K562 (cell line): ENCODE data around the gene EPHA2. TPM values are rescaled to one million over a fixed set of nuclear protein-coding genes. Genes with fewer than 3 reads are reported as not detected.

Experiments
- ESRRB ChIP-seq: fragments of 250-450 bp; sonication (Bioruptor Pico); IDR thresholded peaks from 2 replicates; pipeline ENCODE4 v1.5.0; 2020; ENCODE audit warnings: mild to moderate bottlenecking, moderate library complexity, borderline replicate concordance
- FOXK2 ChIP-seq, 2 experiments: fragments of 450-650 bp; IDR thresholded peaks in 1 of 2; conservative IDR thresholded peaks in 1 of 2; 2 replicates each; pipeline ENCODE4 v1.6.1; 2016; ENCODE audit warnings: low read depth in 2 of 2, mild to moderate bottlenecking in 1 of 2
- KAT2B ChIP-seq: IDR thresholded peaks from one replicate; pipeline ENCODE4 v1.6.1; 2012; ENCODE audit warnings: low read depth, mild to moderate bottlenecking, control low read depth, inconsistent platforms, low read length, moderate library complexity
- NFIX ChIP-seq: fragments of 250-450 bp; sonication (Bioruptor Pico); IDR thresholded peaks from 2 replicates; pipeline ENCODE4 v1.4.0; 2020; ENCODE audit warnings: low read depth, mild to moderate bottlenecking, moderate library complexity
- REST ChIP-seq, 2 experiments: fragments of 450-650 bp; formaldehyde crosslinking in 1 of 2; IDR thresholded peaks; 2 replicates each; pipeline versions ENCODE4 v1.4.0 to v1.6.1; 2014 to 2020; ENCODE audit warnings: mild to moderate bottlenecking in 2 of 2, borderline replicate concordance in 1 of 2, low read depth in 1 of 2
- SMARCB1 ChIP-seq: IDR thresholded peaks from 2 replicates; pipeline ENCODE4 v1.6.1; 2011; ENCODE audit warnings: improper control_type of control experiment, low read depth; ENCODE audit not compliant: insufficient read length
- polyA plus RNA-seq, 8 experiments: library from polyadenylated mRNA; depleted of rRNA in 4 of 8; stranded (reverse) in 5 of 8; unstranded in 3 of 8; fragments of >200 nt; fragmentation: Nextera tagmentation in 2 of 8; fragmentation: Illumina TruSeq in 1 of 8; extraction: Ambion mirVana in 2 of 8; extraction: Trizol in 1 of 8; gene quantifications; 2 replicates each; pipeline versions ENCODE4 v1.2.1 to v1.2.3, GENCODE V29; 2011 to 2014; ENCODE audit warnings: inconsistent platforms in 1 of 8, missing spikeins in 1 of 8
- total RNA-seq, 7 experiments: library from RNA; depleted of rRNA in 6 of 7; stranded (reverse); fragments of >200 nt in 6 of 7; fragmentation: Illumina TruSeq in 2 of 7; extraction: Trizol in 2 of 7; gene quantifications; 2 replicates each; pipeline versions ENCODE4 v1.2.1 to v1.2.3, GENCODE V29; 2011 to 2021; ENCODE audit warnings: low replicate concordance in 1 of 7
- TF ChIP-seq, protein P1 (sequence below), 2 experiments: fragments of 450-650 bp; IDR thresholded peaks; 2 replicates each; pipeline ENCODE4 v1.6.1; 2016; ENCODE audit warnings: mild to moderate bottlenecking in 2 of 2, borderline replicate concordance in 1 of 2, low read depth in 1 of 2, moderate library complexity in 1 of 2
- TF ChIP-seq, protein P2 (sequence below): fragments of 250-450 bp; sonication (Bioruptor Pico); IDR thresholded peaks from 2 replicates; pipeline ENCODE4 v1.4.0; 2020; ENCODE audit warnings: mild to moderate bottlenecking

Gene EPHA2
- total and polyA plus RNA-seq, 9 of the 15 experiments (the other 6 are each of a cell fraction or from before 2014, with no cell fraction given): 0.04 to 0.40 (median 0.07) TPM; not detected in 4

DNA sequence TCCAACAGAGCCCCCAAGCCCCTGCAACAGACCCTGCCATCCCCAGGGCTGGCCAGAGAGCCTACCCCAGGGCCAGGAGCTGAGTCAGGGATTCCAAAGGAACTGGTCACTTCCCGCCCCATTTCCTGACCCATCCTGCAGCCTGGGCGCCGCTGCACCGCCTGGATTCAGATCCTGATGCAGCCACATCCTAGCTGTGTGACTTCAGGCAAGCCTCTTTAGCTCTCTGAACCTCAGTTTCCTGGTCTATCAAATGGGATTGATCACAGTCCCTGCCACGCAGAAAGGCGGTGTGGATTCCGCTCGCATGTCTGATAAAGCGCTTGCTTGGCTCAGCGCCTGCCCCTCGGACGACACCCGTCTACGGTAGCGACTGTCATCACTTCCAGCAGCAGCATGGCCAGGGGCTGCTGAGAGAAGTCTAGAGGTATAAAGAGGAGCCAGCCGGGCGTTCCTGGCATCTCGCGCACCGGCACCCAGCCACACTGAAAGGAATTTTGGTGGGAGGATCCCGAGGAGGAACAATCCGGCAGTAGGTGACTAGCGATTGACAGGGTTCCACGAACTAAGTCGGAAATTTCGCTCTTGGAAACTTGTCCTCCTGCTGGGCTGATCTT is 10.1 kb downstream of the EPHA2 start (continued):
- TF ChIP-seq, protein P1, sequence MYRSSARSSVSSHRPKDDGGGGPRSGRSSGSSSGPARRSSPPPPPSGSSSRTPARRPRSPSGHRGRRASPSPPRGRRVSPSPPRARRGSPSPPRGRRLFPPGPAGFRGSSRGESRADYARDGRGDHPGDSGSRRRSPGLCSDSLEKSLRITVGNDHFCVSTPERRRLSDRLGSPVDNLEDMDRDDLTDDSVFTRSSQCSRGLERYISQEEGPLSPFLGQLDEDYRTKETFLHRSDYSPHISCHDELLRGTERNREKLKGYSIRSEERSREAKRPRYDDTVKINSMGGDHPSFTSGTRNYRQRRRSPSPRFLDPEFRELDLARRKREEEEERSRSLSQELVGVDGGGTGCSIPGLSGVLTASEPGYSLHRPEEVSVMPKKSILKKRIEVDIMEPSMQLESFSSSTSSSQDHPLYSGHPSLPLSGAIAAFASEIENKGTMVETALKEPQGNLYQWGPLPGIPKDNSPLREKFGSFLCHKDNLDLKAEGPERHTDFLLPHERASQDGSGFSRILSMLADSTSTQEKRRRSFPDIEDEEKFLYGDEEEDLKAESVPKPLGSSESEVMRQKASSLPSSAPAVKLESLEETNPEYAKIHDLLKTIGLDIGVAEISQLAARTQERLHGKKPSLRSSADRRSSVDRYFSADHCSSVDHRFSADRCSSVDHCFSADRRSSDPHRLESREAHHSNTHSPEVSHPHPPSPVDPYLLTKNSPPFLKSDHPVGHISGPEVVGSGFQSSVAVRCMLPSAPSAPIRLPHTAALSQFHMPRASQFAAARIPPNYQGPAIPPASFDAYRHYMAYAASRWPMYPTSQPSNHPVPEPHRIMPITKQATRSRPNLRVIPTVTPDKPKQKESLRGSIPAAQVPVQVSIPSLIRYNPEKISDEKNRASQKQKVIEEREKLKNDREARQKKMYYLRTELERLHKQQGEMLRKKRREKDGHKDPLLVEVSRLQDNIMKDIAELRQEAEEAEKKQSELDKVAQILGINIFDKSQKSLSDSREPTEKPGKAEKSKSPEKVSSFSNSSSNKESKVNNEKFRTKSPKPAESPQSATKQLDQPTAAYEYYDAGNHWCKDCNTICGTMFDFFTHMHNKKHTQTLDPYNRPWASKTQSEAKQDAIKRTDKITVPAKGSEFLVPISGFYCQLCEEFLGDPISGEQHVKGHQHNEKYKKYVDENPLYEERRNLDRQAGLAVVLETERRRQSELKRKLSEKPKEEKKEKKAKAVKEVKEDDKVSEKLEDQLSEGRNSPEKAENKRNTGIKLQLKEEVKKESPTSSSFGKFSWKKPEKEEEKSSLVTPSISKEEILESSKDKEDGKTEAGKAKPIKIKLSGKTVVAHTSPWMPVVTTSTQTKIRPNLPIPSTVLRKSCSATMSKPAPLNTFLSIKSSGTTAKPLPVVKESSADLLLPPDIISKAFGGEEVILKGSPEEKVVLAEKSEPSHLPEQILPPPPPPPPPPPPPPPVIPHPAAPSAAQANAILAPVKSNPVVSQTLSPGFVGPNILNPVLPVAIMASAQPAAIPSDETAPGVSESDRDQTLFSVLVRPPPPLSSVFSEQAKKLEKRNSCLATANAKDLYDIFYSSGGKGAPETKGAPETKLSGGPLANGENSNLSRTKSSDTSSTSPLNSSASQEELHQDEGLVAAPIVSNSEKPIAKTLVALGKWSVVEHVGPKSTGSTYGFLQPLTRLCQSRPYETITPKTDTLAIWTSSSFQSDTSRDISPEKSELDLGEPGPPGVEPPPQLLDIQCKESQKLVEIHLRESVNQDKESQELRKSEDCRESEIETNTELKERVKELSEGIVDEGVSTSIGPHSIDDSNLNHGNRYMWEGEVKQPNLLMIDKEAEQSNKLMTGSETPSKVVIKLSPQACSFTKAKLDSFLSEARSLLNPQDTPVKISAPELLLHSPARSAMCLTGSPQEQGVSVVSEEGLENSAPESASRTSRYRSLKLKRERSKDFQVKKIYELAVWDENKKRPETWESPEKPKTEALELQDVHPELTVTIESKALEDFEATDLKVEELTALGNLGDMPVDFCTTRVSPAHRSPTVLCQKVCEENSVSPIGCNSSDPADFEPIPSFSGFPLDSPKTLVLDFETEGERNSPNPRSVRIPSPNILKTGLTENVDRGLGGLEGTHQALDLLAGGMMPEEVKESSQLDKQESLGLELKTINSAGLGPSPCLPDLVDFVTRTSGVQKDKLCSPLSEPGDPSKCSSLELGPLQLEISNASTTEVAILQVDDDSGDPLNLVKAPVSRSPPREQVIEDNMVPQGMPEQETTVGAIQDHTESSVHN (IDR thresholded peaks at IDR 0.05; ENCODE audit: borderline replicate concordance in 1 of 2, low read depth in 1 of 2): no peak
- TF ChIP-seq, protein P2, sequence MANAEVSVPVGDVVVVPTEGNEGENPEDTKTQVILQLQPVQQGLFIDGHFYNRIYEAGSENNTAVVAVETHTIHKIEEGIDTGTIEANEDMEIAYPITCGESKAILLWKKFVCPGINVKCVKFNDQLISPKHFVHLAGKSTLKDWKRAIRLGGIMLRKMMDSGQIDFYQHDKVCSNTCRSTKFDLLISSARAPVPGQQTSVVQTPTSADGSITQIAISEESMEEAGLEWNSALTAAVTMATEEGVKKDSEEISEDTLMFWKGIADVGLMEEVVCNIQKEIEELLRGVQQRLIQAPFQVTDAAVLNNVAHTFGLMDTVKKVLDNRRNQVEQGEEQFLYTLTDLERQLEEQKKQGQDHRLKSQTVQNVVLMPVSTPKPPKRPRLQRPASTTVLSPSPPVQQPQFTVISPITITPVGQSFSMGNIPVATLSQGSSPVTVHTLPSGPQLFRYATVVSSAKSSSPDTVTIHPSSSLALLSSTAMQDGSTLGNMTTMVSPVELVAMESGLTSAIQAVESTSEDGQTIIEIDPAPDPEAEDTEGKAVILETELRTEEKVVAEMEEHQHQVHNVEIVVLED (CRISPR knock-in tag): no peak
- no peak; a peak in 1 of 4 replicates for TF ChIP-seq FOXK2 (conservative IDR thresholded peaks at IDR 0.05 in 1 of 2, IDR thresholded peaks at IDR 0.05 in 1 of 2; ENCODE audit: low read depth in 2 of 2)
- no peak for TF ChIP-seq SMARCB1
- no peak for TF ChIP-seq KAT2B
- no peak for TF ChIP-seq ESRRB (CRISPR knock-in tag)
- no peak for TF ChIP-seq REST (IDR thresholded peaks at IDR 0.05; ENCODE audit: borderline replicate concordance)
- no peak for TF ChIP-seq REST (CRISPR knock-in tag; IDR thresholded peaks at IDR 0.05; ENCODE audit: low read depth)
- TF ChIP-seq NFIX (CRISPR knock-in tag): no peak
